GM19395 (cell line): Measurements from ENCODE around the gene CXCL5.
"Not testable (repeated sequence)": the region's sequence is repeated elsewhere in the genome, so short reads cannot be mapped to it uniquely, and the experiment has no call there.

Experiments
- ATAC-seq: cut with Tn5 transposase; IDR thresholded peaks from one replicate; pipeline ENCODE4 v1.9.1; 2021; ENCODE audit warnings: mild to moderate bottlenecking, moderate library complexity; ENCODE audit not compliant: unreplicated experiment

CXCL5 gene

GRCh38 chr4:73974352-73974751, 24.1 kb downstream of the CXCL5 start:
- ATAC-seq, result no peak

DNA sequence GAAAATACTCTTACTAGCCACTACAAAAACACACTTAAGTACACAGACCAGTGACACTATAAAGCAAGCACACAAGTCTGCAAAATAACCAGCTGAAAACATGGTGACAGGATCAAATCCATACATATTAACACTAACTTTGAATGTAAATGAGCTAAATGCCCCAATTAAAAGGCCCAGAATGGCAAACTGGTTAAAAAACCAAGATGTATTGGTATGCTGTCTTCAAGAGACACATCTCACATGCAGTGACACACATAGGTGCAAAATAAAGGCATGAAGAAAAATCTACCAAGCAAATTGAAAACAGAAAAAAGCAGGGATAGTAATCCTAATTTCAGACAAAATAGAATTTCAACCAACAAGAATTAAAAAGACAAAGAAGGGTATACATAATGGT, 27.5 kb downstream of the CXCL5 start:
- no peak for ATAC-seq

DNA sequence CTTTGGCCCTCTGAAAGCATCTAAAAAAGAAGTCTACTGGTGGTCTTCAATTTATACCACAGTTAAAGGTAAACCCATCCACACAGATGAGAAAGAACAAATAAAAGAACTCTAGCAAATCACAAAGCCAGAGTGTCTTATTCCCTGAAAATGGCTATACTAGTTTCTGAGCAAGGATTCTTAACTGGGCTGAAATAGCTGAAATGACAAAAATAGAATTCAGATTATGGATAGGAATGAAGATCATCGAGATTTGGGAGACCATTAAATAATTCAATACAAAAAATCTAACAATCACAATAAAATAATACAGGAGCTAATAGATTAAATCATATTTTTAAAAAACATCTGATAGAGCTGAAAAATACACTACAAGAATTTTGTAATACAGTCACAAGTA, 28.5 kb downstream of the CXCL5 start:
- ATAC-seq, result no peak

DNA sequence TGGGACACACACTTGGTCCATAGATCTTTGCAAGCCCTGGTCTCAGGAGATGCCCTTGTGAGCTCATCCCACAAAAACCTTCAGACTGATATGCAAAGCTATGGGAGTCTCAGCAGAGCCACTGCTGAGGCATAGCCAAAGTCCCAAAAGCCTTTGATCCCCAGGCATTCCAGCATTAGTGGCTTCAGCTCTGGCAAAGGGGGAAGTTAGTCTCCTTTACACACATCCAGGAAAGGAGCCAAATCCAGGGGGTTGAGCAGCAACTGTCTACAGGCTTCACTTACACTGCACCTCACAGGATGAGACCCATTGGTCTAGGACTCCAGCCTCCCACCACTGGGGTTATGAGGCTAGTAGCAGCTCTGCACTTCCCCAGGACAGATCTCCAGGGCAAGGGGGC, 30.6 kb downstream of the CXCL5 start:
- ATAC-seq, result no peak

GRCh38 chr4:73964862-73965611, 33.4 kb downstream of the CXCL5 start:
- no peak for ATAC-seq

GRCh38 chr4:73962724-73963123, 35.8 kb downstream of the CXCL5 start:
- ATAC-seq, result no peak

DNA sequence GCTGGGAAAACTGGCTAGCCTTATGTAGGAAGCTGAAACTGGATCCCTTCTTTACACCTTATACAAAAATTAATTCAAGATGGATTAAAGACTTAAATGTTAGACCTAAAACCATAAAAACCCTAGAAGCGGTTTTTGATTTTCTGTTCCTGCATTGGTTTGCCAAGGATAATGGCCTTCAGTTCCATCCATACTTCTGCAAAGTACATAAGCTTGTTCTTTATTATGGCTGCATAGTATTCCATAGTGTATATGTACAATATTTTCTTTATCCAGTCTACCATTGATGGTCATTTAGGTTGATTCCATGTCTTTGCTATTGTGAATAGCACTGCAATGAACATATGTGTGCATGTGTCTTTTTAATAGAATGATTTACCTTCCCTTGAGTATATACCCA, 39.4 kb downstream of the CXCL5 start:
- ATAC-seq, result not testable (repeated sequence)

- no peak for ATAC-seq
These were observed 46.1 kb downstream of the CXCL5 start for GRCh38 chr4:73952352-73952751.

DNA sequence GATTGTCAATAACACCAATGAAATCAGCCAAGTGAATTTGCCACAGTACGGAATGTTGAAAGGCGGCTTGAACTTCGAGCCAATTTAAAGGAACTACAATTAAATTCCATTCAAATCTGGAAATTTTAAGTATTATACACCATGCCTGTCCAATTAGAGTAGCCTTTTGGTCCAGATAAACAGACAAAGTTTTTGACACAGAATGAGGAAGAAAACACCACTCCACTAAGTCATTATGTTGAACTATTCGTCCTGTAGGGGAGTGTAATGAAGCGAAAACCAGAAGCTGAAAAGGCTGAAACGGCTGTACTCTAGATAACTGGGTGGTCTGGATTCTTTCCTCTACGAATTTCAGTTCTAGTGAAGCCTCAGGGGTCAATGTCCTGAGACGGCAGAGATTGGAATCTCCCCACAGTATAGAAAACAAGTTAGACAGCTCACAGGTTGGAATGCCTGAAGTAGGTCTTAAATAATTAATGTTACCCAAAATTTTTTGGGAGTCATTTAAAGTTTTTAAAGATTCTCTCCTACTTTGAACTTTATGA, 48.0 kb downstream of the CXCL5 start:
- ATAC-seq, result not testable (repeated sequence)

GRCh38 chr4:73948990-73949706, 49.3 kb downstream of the CXCL5 start:
- no peak for ATAC-seq

DNA sequence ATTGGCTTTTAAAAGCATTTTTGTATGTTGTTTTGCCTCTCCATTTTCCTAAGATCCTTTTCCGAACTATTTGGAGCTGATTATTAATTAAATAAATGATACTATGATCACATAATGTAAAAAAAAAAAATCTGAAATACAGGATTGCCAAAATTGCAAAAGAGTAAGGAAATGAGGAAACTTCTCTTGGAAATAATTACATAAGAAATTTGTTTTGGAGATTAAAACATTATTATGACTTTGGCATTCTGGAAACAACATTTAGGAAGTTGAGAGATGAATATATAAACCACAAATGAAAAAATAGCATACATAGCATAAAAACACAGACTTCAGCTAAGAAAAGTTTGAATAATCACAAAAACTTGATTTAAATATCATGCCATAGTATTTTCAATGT, 50.2 kb downstream of the CXCL5 start:
- ATAC-seq, result no peak

DNA sequence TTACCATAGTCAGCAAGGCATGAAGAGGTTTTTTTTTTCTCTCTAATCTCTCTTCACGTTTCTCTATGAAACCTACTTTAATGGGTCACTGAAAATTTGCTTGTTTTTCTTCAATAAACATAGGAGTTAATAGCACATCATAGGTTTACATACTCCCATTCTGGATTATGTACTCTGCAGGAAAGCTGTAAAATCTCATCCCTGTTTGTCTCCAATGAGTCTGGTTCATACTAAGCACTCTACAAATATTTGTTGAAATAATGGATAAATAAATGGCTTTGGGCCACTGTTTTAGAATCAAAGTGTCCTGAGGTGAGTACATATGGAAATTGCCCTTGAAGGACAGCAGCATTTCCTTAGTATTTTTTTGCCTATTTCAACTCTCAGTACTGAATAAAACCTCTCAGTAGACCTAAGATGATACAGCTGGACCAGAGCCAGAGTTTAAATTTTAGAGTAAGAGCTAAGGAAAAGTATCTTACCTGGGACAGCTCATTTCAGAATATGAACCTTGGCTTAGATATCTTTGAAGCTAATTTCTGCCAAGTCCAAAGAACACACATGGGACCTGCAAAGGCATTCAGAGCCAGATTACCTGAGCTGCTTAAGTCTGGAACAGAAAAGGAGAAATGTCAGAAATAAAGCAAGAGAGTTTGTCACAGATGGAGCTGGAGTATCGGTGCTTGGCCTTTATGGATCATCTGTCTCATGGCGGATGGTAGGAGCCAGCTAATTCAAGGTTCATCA, 51.1 kb downstream of the CXCL5 start:
- ATAC-seq, result no peak

GRCh38 chr4:73945674-73946449, 52.6 kb downstream of the CXCL5 start:
- ATAC-seq, result no peak
